Neural progenitor cell (in vitro differentiated cells): ENCODE results near the gene ALDH3B2. TPM values are rescaled to one million over a fixed set of nuclear protein-coding genes. Genes with fewer than 3 reads are reported as not detected.

Experiments used
- DNase-seq: peaks from one replicate; pipeline ENCODE4 v3.0.0-alpha.2; 2016; ENCODE audit warnings: low spot score
- H2AFZ ChIP-seq: fragments of 200-600 bp; sonication (generic); replicated peaks from 2 replicates; pipeline ENCODE4 v1.6.1; 2016; ENCODE audit warnings: antibody characterized with exemption
- H3F3A ChIP-seq: fragments of 200-600 bp; sonication (generic); 2 replicates; pipeline ENCODE4 v1.6.1; 2016; ENCODE audit warnings: antibody characterized with exemption, low read depth
- H3K27ac ChIP-seq: fragments of 200-600 bp; sonication (generic); 2 replicates; pipeline ENCODE4 v1.5.1; 2016; ENCODE audit warnings: mild to moderate bottlenecking
- H3K27me3 ChIP-seq: fragments of 200-600 bp; sonication (generic); 2 replicates; pipeline ENCODE4 v1.6.1; 2016; ENCODE audit warnings: mild to moderate bottlenecking, moderate library complexity
- H3K36me3 ChIP-seq: fragments of 200-600 bp; sonication (generic); 2 replicates; pipeline ENCODE4 v1.5.1; 2016
- H3K4me1 ChIP-seq: fragments of 200-600 bp; sonication (generic); 2 replicates; pipeline ENCODE4 v1.6.1; 2016; ENCODE audit warnings: mixed run types
- H3K4me2 ChIP-seq: fragments of 200-600 bp; sonication (generic); 2 replicates; pipeline ENCODE4 v1.6.1; 2016
- H3K4me3 ChIP-seq: fragments of 200-600 bp; sonication (generic); 2 replicates; pipeline ENCODE4 v1.5.1; 2016
- H3K79me2 ChIP-seq: fragments of 200-600 bp; sonication (generic); 2 replicates; pipeline ENCODE4 v1.6.1; 2016; ENCODE audit warnings: low read depth
- H3K9ac ChIP-seq: fragments of 200-600 bp; sonication (generic); 2 replicates; pipeline ENCODE4 v1.6.1; 2016
- H3K9me3 ChIP-seq: fragments of 200-600 bp; sonication (generic); 2 replicates; pipeline ENCODE4 v1.5.1; 2016; ENCODE audit warnings: low read depth
- H4K20me1 ChIP-seq: fragments of 200-600 bp; sonication (generic); 2 replicates; pipeline ENCODE4 v1.6.1; 2016; ENCODE audit warnings: low read depth
- H3K27ac Mint-ChIP-seq: 3 replicates; pipeline ENCODE4 v1.8.0; 2021; ENCODE audit warnings: mixed read lengths
- H3K27me3 Mint-ChIP-seq: 2 replicates; pipeline ENCODE4 v1.8.0; 2022; ENCODE audit warnings: low read depth, mild to moderate bottlenecking, inconsistent platforms, moderate library complexity, mixed read lengths; ENCODE audit not compliant: insufficient read depth
- H3K36me3 Mint-ChIP-seq: 3 replicates; pipeline ENCODE4 v1.8.0; 2021; ENCODE audit warnings: mixed read lengths
- H3K4me1 Mint-ChIP-seq: 3 replicates; pipeline ENCODE4 v1.8.0; 2021; ENCODE audit warnings: mixed read lengths
- H3K4me3 Mint-ChIP-seq: 3 replicates; pipeline ENCODE4 v1.8.0; 2021; ENCODE audit warnings: mild to moderate bottlenecking, moderate library complexity, mixed read lengths
- H3K9me3 Mint-ChIP-seq: 3 replicates; pipeline ENCODE4 v1.8.0; 2020; ENCODE audit warnings: mixed read lengths
- EZH2 ChIP-seq: fragments of 200-600 bp; sonication (generic); IDR thresholded peaks from 2 replicates; pipeline ENCODE4 v1.6.1; 2017; ENCODE audit warnings: antibody characterized with exemption, mild to moderate bottlenecking, moderate library complexity
- EZH2phosphoT487 ChIP-seq: fragments of 200-600 bp; sonication (generic); IDR thresholded peaks from 2 replicates; pipeline ENCODE4 v1.6.1; 2017; ENCODE audit warnings: antibody characterized with exemption
- total RNA-seq: library from RNA; depleted of rRNA; stranded (reverse); fragments of >200 nt; gene quantifications from 2 replicates; pipeline ENCODE4 v1.2.3, GENCODE V29; 2015; ENCODE audit warnings: low replicate concordance
- TF ChIP-seq, protein P1 (sequence below): fragments of 200-600 bp; sonication (generic); IDR thresholded peaks from 2 replicates; pipeline ENCODE4 v1.5.1; 2017; ENCODE audit warnings: antibody characterized with exemption, mild to moderate bottlenecking

ALDH3B2 gene
- total RNA-seq, 1 donor from 2014 or later: not detected

DNA sequence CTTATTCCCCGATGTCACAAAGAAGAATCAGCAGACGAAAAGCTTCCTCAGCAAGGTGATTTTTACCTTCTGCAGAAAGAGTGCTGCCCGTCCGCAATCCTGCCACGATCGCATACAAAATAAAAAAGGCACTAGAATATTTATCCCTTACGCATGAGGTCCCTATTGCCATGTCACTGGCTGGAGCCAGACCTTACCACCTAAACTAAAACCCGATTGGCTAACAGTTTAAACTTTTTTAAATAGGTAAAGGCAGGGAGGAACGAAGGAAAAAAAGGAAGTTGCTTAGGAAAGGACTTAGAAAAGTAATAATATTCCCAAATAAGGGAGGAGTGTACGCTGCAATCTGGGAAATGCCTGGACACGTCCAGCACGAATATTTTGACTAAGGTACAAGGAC lies 21.2 kb upstream of the ALDH3B2 start:
- Histone ChIP-seq H3K9me3 (no peaks in the 10 kb centered on the region), H3K4me1 (peaks cover 5% of the 10 kb centered on the region), H3F3A (peaks cover 5% of the 10 kb centered on the region), H2AFZ (no peak overlapping the region), H4K20me1 (no peaks in the 10 kb centered on the region), H3K79me2 (no peaks in the 10 kb centered on the region), H3K4me2 (no peak overlapping the region), H3K27ac (no peak overlapping the region), H3K36me3 (no peaks in the 10 kb centered on the region), H3K27me3 (no peaks in the 10 kb centered on the region), H3K9ac (no peak overlapping the region), H3K4me3 (no peak overlapping the region)
- peaks cover 6% of the 10 kb centered on the region for H3K9me3 Mint-ChIP-seq
- no peak overlapping the region for H3K27ac Mint-ChIP-seq
- peaks cover 6% of the 10 kb centered on the region for H3K4me1 Mint-ChIP-seq
- no peak for DNase-seq
- peaks cover 3% of the 10 kb centered on the region for H3K36me3 Mint-ChIP-seq
- TF ChIP-seq, protein P1, sequence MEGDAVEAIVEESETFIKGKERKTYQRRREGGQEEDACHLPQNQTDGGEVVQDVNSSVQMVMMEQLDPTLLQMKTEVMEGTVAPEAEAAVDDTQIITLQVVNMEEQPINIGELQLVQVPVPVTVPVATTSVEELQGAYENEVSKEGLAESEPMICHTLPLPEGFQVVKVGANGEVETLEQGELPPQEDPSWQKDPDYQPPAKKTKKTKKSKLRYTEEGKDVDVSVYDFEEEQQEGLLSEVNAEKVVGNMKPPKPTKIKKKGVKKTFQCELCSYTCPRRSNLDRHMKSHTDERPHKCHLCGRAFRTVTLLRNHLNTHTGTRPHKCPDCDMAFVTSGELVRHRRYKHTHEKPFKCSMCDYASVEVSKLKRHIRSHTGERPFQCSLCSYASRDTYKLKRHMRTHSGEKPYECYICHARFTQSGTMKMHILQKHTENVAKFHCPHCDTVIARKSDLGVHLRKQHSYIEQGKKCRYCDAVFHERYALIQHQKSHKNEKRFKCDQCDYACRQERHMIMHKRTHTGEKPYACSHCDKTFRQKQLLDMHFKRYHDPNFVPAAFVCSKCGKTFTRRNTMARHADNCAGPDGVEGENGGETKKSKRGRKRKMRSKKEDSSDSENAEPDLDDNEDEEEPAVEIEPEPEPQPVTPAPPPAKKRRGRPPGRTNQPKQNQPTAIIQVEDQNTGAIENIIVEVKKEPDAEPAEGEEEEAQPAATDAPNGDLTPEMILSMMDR: no peak
- TF ChIP-seq EZH2 (no peak), EZH2phosphoT487 (no peak)
- H3K4me3 Mint-ChIP-seq: no peak overlapping the region
- H3K27me3 Mint-ChIP-seq: peaks cover 8% of the 10 kb centered on the region

DNA sequence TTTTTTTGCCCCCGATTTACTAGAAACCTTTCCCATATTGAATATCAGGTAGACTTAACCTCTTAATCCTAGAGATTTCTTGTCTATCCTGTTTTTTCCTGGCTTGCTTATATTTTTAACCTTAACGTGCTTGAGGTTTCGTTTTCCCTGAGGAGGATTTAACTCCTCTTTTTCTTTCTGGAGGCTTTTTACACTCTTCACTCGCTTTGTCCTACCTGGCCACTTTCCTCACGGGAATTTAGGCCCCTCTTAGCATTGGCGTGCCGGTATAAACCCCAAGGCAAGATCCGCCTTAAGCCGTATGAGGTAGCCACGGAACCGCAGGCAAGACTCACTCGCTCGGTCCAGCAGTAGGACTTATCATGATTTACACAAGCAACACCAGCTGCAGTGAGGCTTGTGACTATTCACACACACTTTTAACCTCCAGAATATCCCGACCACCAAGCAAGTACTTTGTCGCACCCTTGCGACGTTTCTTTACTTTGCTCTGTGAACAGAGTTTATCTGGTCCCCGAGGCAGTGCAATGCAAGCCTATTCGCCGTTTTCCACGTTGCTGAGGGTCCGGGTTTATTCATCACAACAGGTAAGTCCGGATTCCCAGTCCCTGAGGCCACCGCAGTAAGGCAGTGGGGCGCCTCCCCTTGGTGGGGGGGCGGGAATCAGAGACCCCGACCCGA lies 20.6 kb upstream of the ALDH3B2 start:
- Histone ChIP-seq H3K79me2 (no peaks in the 10 kb centered on the region), H4K20me1 (no peaks in the 10 kb centered on the region), H3K27ac (no peak overlapping the region), H3K9ac (no peak overlapping the region), H3F3A (no peaks in the 10 kb centered on the region), H3K4me2 (no peak overlapping the region), H3K36me3 (no peaks in the 10 kb centered on the region), H3K4me1 (no peaks in the 10 kb centered on the region), H3K9me3 (no peaks in the 10 kb centered on the region), H3K27me3 (no peaks in the 10 kb centered on the region), H3K4me3 (no peak overlapping the region), H2AFZ (no peak overlapping the region)
- DNase-seq: no peak
- Mint-ChIP-seq H3K36me3 (peaks cover 3% of the 10 kb centered on the region), H3K4me3 (no peak overlapping the region), H3K27ac (no peak overlapping the region), H3K27me3 (peaks cover 8% of the 10 kb centered on the region), H3K4me1 (peaks cover 3% of the 10 kb centered on the region), H3K9me3 (peaks cover 6% of the 10 kb centered on the region)
- TF ChIP-seq EZH2phosphoT487 (no peak), EZH2 (no peak)

DNA sequence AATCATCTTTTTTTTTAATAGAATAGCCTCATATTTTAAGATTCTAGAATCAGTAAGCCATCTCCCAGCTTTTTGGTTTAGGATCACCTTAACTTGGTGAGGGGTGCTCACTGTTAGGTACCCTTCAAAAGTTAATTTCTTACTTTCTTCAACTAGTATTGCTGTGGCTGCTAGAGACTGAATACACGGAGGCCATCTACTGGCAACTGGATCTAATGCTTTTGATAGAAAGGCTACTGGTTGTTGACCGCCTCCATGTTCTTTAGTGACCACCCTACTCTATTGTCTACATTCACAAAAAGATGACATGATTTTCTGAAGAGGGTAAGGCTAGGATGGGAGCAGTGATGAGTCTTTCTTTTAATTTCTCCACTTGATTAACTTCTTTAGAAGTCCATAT lies 16.7 kb upstream of the ALDH3B2 start:
- Mint-ChIP-seq H3K4me3 (no peak overlapping the region), H3K27ac (no peak overlapping the region), H3K9me3 (no peaks in the 10 kb centered on the region), H3K4me1 (no peaks in the 10 kb centered on the region), H3K27me3 (peaks cover 7% of the 10 kb centered on the region), H3K36me3 (no peaks in the 10 kb centered on the region)
- TF ChIP-seq, protein P1: peak; percentile 36
- TF ChIP-seq EZH2: no peak
- TF ChIP-seq EZH2phosphoT487: no peak
- Histone ChIP-seq H2AFZ (no peak overlapping the region), H3K4me2 (no peak overlapping the region), H3K27ac (no peak overlapping the region), H3K4me3 (no peak overlapping the region), H3K36me3 (no peaks in the 10 kb centered on the region), H3K79me2 (no peaks in the 10 kb centered on the region), H3K9me3 (no peaks in the 10 kb centered on the region), H3F3A (no peaks in the 10 kb centered on the region), H3K9ac (no peak overlapping the region), H3K27me3 (no peaks in the 10 kb centered on the region), H3K4me1 (no peaks in the 10 kb centered on the region), H4K20me1 (no peaks in the 10 kb centered on the region)
- DNase-seq: peak; percentile 30

DNA sequence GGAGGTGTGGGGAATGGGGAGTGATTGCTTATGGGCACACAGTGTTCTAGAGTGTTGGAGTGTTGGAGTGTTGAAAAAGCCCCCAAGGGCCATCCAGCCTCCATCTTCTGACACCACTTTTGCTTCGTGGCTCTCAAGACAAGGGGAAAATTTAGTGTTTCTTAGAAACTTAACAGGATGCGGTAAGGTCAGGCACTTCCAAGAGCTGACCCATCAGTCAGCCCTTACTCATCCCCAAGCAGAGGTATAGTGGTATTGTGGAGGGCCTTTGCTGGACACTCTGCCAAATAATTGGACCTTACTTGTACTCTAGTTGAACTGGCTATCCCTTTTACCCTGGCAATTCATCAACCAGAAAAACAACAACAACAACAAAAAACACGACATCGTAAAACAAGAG lies 14.8 kb upstream of the ALDH3B2 start:
- Histone ChIP-seq H3K9ac (no peak overlapping the region), H3K27me3 (no peaks in the 10 kb centered on the region), H3K4me1 (no peaks in the 10 kb centered on the region), H3K4me3 (no peak overlapping the region), H3K79me2 (no peaks in the 10 kb centered on the region), H3K36me3 (no peaks in the 10 kb centered on the region), H3K27ac (no peak overlapping the region), H2AFZ (no peak overlapping the region), H4K20me1 (no peaks in the 10 kb centered on the region), H3K4me2 (no peak overlapping the region), H3F3A (no peaks in the 10 kb centered on the region), H3K9me3 (no peaks in the 10 kb centered on the region)
- Mint-ChIP-seq H3K4me1 (no peaks in the 10 kb centered on the region), H3K27ac (no peak overlapping the region), H3K9me3 (no peaks in the 10 kb centered on the region), H3K36me3 (no peaks in the 10 kb centered on the region), H3K27me3 (peaks cover 7% of the 10 kb centered on the region), H3K4me3 (no peak overlapping the region)
- TF ChIP-seq EZH2: no peak
- TF ChIP-seq EZH2phosphoT487: no peak
- TF ChIP-seq, protein P1: no peak
- no peak for DNase-seq
